Lung (tissue), 12 donors: ENCODE measurements around the gene BCL11A. TPM values are rescaled to one million over a fixed set of nuclear protein-coding genes. Genes with fewer than 3 reads are reported as not detected.

Source experiments
- ATAC-seq: fragments of 200-7000 bp; cut with Tn5 transposase; one replicate; pipeline ENCODE4 v1.9.1; 2020; ENCODE audit warnings: moderate number of reproducible peaks; ENCODE audit not compliant: insufficient read depth, low FRiP score
- DNase-seq, 3 donors: peaks; one replicate each; pipeline ENCODE4 v3.0.0-alpha.2; 2013 to 2017
- H3K27ac ChIP-seq, 2 donors: one replicate each; pipeline ENCODE4 v1.5.1; 2013; ENCODE audit warnings: mild to moderate bottlenecking in 2 of 2, moderate library complexity in 2 of 2, control low read depth in 1 of 2, inconsistent platforms in 1 of 2, low read depth in 1 of 2, low read length in 1 of 2
- H3K27me3 ChIP-seq, 3 donors: one replicate each; pipeline ENCODE4 v1.5.1; 2013; ENCODE audit warnings: low read length in 2 of 3; ENCODE audit not compliant: control insufficient read depth in 3 of 3, insufficient read depth in 3 of 3
- H3K36me3 ChIP-seq, 4 donors: one replicate each; pipeline ENCODE4 v1.5.1; 2013; ENCODE audit warnings: low read length in 4 of 4, mild to moderate bottlenecking in 1 of 4, moderate library complexity in 1 of 4; ENCODE audit not compliant: control insufficient read depth in 4 of 4, insufficient read depth in 4 of 4
- H3K4me1 ChIP-seq, 5 donors: one replicate each; pipeline ENCODE4 v1.5.1; 2013; ENCODE audit warnings: low read length in 5 of 5, mild to moderate bottlenecking in 2 of 5, moderate library complexity in 1 of 5; ENCODE audit not compliant: control insufficient read depth in 5 of 5, insufficient read depth in 5 of 5
- H3K4me3 ChIP-seq: one replicate; pipeline ENCODE4 v1.5.1; 2013; ENCODE audit warnings: mild to moderate bottlenecking, control low read depth, moderate library complexity
- H3K9ac ChIP-seq, 2 donors: one replicate each; pipeline ENCODE4 v1.5.1; 2013; ENCODE audit warnings: low read length in 2 of 2, control low read depth in 1 of 2; ENCODE audit not compliant: insufficient read depth in 1 of 2
- H3K9me3 ChIP-seq, 4 donors: one replicate each; pipeline ENCODE4 v1.5.1; 2013; ENCODE audit warnings: low read length in 3 of 4, mild to moderate bottlenecking in 1 of 4, moderate library complexity in 1 of 4; ENCODE audit not compliant: control insufficient read depth in 4 of 4, insufficient read depth in 3 of 4
- CTCF ChIP-seq: IDR thresholded peaks from 2 replicates; pipeline ENCODE4 v1.5.1; 2012; ENCODE audit warnings: mild to moderate bottlenecking; ENCODE audit errors: control extremely low read depth, extremely low read depth
- WGBS, 2 donors: extraction: QIAGEN DNeasy Blood & Tissue Kit; methylation state at CpG; one replicate each; pipeline ENCODE4 v1.1.7; 2013; 5-methylcytosine and 5-hydroxymethylcytosine counted together
- polyA plus RNA-seq, 2 donors: library from polyadenylated mRNA; stranded (reverse); fragments of 200-250 nt; gene quantifications; one replicate each; pipeline ENCODE4 v1.2.1, GENCODE V29; 2013
- total RNA-seq, 2 donors: library from RNA; depleted of rRNA in 1 of 2; stranded (reverse); fragments of >200 nt in 1 of 2; gene quantifications; one replicate each; pipeline ENCODE4 v1.2.1, GENCODE V29; 2014 to 2021
- donor health status: control.
- donor health status: control.
- donor health status: Bipolar disorder and iron deficiency.
- donor health status: healthy.
- donor health status: DM: yes; HTN: yes; CAD: no.

Gene BCL11A
- total and polyA plus RNA-seq, 4 donors = 1.5 to 21.1 (median 4.7) TPM

- peaks cover 0 to 15% (median 6%) of the 10 kb centered on the region in 5 donors for H3K4me1 ChIP-seq
- no peaks in the 10 kb centered on the region for H3K27me3 ChIP-seq
- TF ChIP-seq CTCF = no peak
- H3K27ac ChIP-seq = no peak overlapping the region
- ATAC-seq (peak; percentile 39), DNase-seq (no peak)
- no peak overlapping the region for H3K9ac ChIP-seq
- no peaks in the 10 kb centered on the region for H3K36me3 ChIP-seq
- no peaks in the 10 kb centered on the region for H3K9me3 ChIP-seq
- WGBS, 2 donors = 54 to 67% methylated on average over 2 of the region's 2 CpGs
- H3K4me3 ChIP-seq = no peak overlapping the region
These were observed 77.1 kb downstream of the BCL11A start for GRCh38 chr2:60476206-60476954.

GRCh38 chr2:60475123-60475830 is 78.2 kb downstream of the BCL11A start:
- WGBS, 2 donors = 91 to 92% methylated on average over 6 of the region's 6 CpGs
- H3K27me3 ChIP-seq = no peaks in the 10 kb centered on the region
- TF ChIP-seq CTCF = no peak
- H3K9ac ChIP-seq = no peak overlapping the region
- no peaks in the 10 kb centered on the region for H3K9me3 ChIP-seq
- no peak for DNase-seq
- no peaks in the 10 kb centered on the region for H3K36me3 ChIP-seq
- ATAC-seq = no peak
- no peak overlapping the region for H3K27ac ChIP-seq
- no peak overlapping the region for H3K4me3 ChIP-seq
- peaks cover 0 to 15% (median 6%) of the 10 kb centered on the region in 5 donors for H3K4me1 ChIP-seq

- Histone ChIP-seq H3K4me3 (no peak overlapping the region), H3K27ac (no peak overlapping the region), H3K36me3 (no peaks in the 10 kb centered on the region), H3K9ac (no peak overlapping the region), H3K9me3 (no peaks in the 10 kb centered on the region), H3K4me1 (peaks cover 0 to 15% (median 6%) of the 10 kb centered on the region in 5 donors), H3K27me3 (no peaks in the 10 kb centered on the region)
- TF ChIP-seq CTCF = no peak
- 68 to 85% methylated on average over 2 of the region's 2 CpGs for WGBS, 2 donors
- no peak for ATAC-seq
- no peak for DNase-seq
These were observed 79.2 kb downstream of the BCL11A start for GRCh38 chr2:60474301-60474700.
